ENCODE data around the gene CDH23. TPM values are rescaled to one million over a fixed set of nuclear protein-coding genes. Genes with fewer than 3 reads are reported as not detected.

The CDH23 gene
- total and polyA plus RNA-seq, 9 of the 15 experiments (the other 6 are each of a cell fraction or from before 2014, with no cell fraction given), result 0.18 to 1.2 (median 0.47) TPM

DNA sequence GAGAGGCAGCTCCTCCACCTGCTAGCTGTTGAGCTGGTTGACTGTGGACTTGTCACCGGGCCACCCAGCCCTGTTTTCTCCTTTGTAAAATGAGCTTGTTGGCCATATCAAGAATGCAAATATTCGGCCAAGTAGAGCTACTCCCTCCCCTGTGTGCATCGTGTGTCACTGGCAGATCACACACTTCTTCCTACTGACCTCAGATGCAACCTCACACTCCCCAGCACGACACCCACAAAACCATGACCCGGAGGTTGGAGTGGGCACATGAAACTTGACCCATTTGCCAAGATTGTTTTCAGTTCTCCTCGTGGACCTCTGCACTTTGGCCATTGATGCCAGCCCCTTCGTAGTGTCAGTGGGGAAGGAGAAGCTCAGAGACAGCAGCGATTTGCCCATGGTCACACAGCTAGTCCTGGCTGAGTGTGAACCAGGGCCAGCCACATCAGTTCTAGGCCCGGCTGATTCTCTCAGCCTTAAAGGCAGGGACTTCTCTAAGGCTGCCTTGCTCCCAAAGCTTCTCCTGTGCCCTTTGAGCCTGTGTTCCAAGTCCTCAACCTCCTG, 101.1 kb downstream of the CDH23 start:
- H3K4me3 ChIP-seq, result no peak overlapping the region
- DNase-seq (ENCODE audit: extremely low read depth in 1 of 4, low spot score in 3 of 4) (no peak), FAIRE-seq (no peak), ATAC-seq (no peak)
- no peak overlapping the region for H3K4me2 ChIP-seq (ENCODE audit: insufficient read depth, low read length)
- no peaks in the 10 kb centered on the region for H3K4me1 ChIP-seq (replicated peaks in 1 of 2; ENCODE audit: control insufficient read depth in 2 of 2, insufficient read depth in 2 of 2, low read length in 2 of 2)
- H3K36me3 ChIP-seq (ENCODE audit: control insufficient read depth, insufficient read depth, low read length), result no peaks in the 10 kb centered on the region
- intact Hi-C loops (cut with micrococcal nuclease) (no loop called here), in situ Hi-C loops (cut with MboI) (no loop called here)
- H3K9me1 ChIP-seq (ENCODE audit: control insufficient read depth, insufficient read depth, low read length), result no peaks in the 10 kb centered on the region
- no peak overlapping the region for H2AFZ ChIP-seq (ENCODE audit: low read depth, low read length)
- TF ChIP-seq ZFP36 (IDR thresholded peaks at IDR 0.05; ENCODE audit: low read depth, low read length, partially characterized antibody) (peak; percentile 16), ZNF76 (CRISPR knock-in tag; IDR thresholded peaks at IDR 0.05; ENCODE audit: borderline replicate concordance) (no peak)
- WGBS (ENCODE audit: insufficient coverage, low coverage, missing lambda C conversion rate), result under 1% methylated on average over 9 of the region's 9 CpGs
- POLR2A ChIA-PET, result interaction anchor here (0.5 to 1.2 kb wide), 3 partner anchors 14 to 21 kb away, joined by 3 read pairs; no protein-coding TSS in a partner anchor
- BruUV-seq (replicated peaks), result no TSS peak
- no peaks in the 10 kb centered on the region for H3K9me3 ChIP-seq (replicated peaks; ENCODE audit: control insufficient read depth, insufficient read depth, low read depth, low read length)
- H4K20me1 ChIP-seq (replicated peaks; ENCODE audit: control insufficient read depth, insufficient read depth, low read length), result no peaks in the 10 kb centered on the region; the same call in 1 of the 2 replicates
- H3K79me2 ChIP-seq (ENCODE audit: control insufficient read depth, insufficient read depth, low read length), result no peaks in the 10 kb centered on the region
- no peak overlapping the region for H3K27ac ChIP-seq (ENCODE audit: extremely low read depth, low read depth, low read length)
- no peak overlapping the region for H3K9ac ChIP-seq (ENCODE audit: insufficient read depth in 1 of 2, low read depth in 2 of 2, low read length in 2 of 2)
- H3K27me3 ChIP-seq (ENCODE audit: control insufficient read depth in 2 of 2, insufficient read depth in 2 of 2, low read length in 2 of 2), result peaks cover 49 to 72% of the 10 kb centered on the region in 2 experiments
- CTCF ChIA-PET (ENCODE audit: low intra/inter-chr PET ratio), result no interaction called here

DNA sequence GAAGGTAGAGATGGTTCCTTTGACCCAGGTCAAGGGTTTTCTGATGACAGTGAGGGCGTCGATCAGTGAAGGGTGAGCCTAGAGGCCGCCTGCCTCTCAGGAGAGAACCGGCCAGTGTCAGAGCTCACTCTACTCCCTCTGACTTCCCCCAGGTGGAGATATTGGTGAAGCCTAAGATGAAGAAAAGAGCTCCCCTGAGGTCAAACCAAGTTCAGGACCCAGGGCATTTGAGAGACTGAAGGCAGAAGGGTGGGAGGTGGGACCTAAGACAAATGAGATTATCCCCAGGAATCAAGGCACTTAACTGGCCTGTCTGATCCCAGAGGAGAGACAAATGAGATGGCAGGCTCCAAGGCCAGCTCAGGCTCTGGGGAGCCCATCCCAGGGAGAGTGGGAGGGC, 104.7 kb downstream of the CDH23 start:
- POLR2A ChIA-PET, result interaction anchor here (0.7 to 0.9 kb wide), 2 partner anchors 15 to 34 kb away, joined by 3 to 4 read pairs; no protein-coding TSS in a partner anchor
- no peaks in the 10 kb centered on the region for H3K36me3 ChIP-seq (ENCODE audit: control insufficient read depth, insufficient read depth, low read length)
- ATAC-seq (peak; percentile 58; the same call in 2 of the 3 replicates), DNase-seq (ENCODE audit: extremely low read depth in 1 of 4, low spot score in 3 of 4) (no peak), FAIRE-seq (no peak)
- no peak overlapping the region for H3K4me3 ChIP-seq
- CTCF ChIA-PET (ENCODE audit: low intra/inter-chr PET ratio), result no interaction called here
- no peak overlapping the region for H3K9ac ChIP-seq (ENCODE audit: insufficient read depth in 1 of 2, low read depth in 2 of 2, low read length in 2 of 2)
- no peak overlapping the region for H2AFZ ChIP-seq (ENCODE audit: low read depth, low read length)
- no peaks in the 10 kb centered on the region for H3K9me3 ChIP-seq (replicated peaks; ENCODE audit: control insufficient read depth, insufficient read depth, low read depth, low read length)
- in situ Hi-C loops (cut with MboI) (no loop called here), intact Hi-C loops (cut with micrococcal nuclease) (no loop called here)
- peaks cover 58 to 80% of the 10 kb centered on the region in 2 experiments for H3K27me3 ChIP-seq (ENCODE audit: control insufficient read depth in 2 of 2, insufficient read depth in 2 of 2, low read length in 2 of 2)
- no peak overlapping the region for H3K27ac ChIP-seq (ENCODE audit: extremely low read depth, low read depth, low read length)
- no TSS peak for BruUV-seq (replicated peaks)
- H4K20me1 ChIP-seq (replicated peaks; ENCODE audit: control insufficient read depth, insufficient read depth, low read length), result peaks cover 3% of the 10 kb centered on the region; the same call in 1 of the 2 replicates
- H3K4me2 ChIP-seq (ENCODE audit: insufficient read depth, low read length), result no peak overlapping the region
- no peaks in the 10 kb centered on the region; a peak in 1 of 5 replicates for H3K4me1 ChIP-seq (replicated peaks in 1 of 2; ENCODE audit: control insufficient read depth in 2 of 2, insufficient read depth in 2 of 2, low read length in 2 of 2)
- no peaks in the 10 kb centered on the region for H3K79me2 ChIP-seq (ENCODE audit: control insufficient read depth, insufficient read depth, low read length)
- H3K9me1 ChIP-seq (ENCODE audit: control insufficient read depth, insufficient read depth, low read length), result no peaks in the 10 kb centered on the region
- 3% methylated on average over 4 of the region's 4 CpGs for WGBS (ENCODE audit: insufficient coverage, low coverage, missing lambda C conversion rate)
- TF ChIP-seq ERF (CRISPR knock-in tag; IDR thresholded peaks at IDR 0.05) (no peak), HNRNPH1 (optimal IDR thresholded peaks at IDR 0.05; ENCODE audit: low read depth, low read length) (no peak), PML (IDR thresholded peaks at IDR 0.05; ENCODE audit: low read length) (no peak), NUFIP1 (IDR thresholded peaks at IDR 0.05; ENCODE audit: partially characterized antibody) (no peak), ZNF436 (CRISPR knock-in tag; IDR thresholded peaks at IDR 0.05) (no peak), PHF8 (IDR thresholded peaks at IDR 0.05; ENCODE audit: borderline replicate concordance, low read length) (no peak), SRF (CRISPR knock-in tag; IDR thresholded peaks at IDR 0.05) (no peak), POLR2H (tag; IDR thresholded peaks at IDR 0.05; ENCODE audit: low read depth) (no peak), PYGO2 (tag; IDR thresholded peaks at IDR 0.05) (no peak), RCOR1 (IDR thresholded peaks at IDR 0.05; ENCODE audit: borderline replicate concordance in 1 of 2, low read depth in 2 of 2, low read length in 2 of 2) (no peak), MAFG (tag; conservative IDR thresholded peaks at IDR 0.05) (no peak)
- TF ChIP-seq, protein P1, sequence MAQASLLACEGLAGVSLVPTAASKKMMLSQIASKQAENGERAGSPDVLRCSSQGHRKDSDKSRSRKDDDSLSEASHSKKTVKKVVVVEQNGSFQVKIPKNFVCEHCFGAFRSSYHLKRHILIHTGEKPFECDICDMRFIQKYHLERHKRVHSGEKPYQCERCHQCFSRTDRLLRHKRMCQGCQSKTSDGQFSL (CRISPR knock-in tag; IDR thresholded peaks at IDR 0.05), result no peak
- TF ChIP-seq, protein P1 (tag; IDR thresholded peaks at IDR 0.05), result no peak
- TF ChIP-seq, protein P2, sequence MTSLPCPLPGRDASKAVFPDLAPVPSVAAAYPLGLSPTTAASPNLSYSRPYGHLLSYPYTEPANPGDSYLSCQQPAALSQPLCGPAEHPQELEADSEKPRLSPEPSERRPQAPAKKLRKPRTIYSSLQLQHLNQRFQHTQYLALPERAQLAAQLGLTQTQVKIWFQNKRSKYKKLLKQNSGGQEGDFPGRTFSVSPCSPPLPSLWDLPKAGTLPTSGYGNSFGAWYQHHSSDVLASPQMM (CRISPR knock-in tag; IDR thresholded peaks at IDR 0.05), result no peak
